ENCODE data around the gene ARHGAP15.

DNA sequence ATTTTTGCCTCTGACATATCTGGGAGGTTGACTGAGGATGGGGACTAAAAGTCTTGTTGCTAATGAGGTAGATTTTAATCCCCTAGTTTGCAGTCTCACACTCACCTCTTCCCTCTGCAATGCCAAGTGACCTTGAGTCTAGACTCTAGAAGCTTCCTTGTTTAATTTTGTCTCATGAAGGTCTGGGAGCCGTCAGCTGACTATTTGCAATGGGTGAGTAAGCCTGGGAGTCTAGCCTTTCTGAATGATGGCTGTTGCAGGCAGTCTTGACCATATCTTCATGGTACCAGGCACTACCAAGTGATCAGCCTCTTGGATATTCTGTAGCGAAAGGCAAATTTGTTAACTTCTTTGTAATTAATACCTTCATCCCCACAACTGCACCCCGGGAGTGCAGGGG lies 61.2 kb downstream of the ARHGAP15 start:
- TF ChIP-seq, protein P1, sequence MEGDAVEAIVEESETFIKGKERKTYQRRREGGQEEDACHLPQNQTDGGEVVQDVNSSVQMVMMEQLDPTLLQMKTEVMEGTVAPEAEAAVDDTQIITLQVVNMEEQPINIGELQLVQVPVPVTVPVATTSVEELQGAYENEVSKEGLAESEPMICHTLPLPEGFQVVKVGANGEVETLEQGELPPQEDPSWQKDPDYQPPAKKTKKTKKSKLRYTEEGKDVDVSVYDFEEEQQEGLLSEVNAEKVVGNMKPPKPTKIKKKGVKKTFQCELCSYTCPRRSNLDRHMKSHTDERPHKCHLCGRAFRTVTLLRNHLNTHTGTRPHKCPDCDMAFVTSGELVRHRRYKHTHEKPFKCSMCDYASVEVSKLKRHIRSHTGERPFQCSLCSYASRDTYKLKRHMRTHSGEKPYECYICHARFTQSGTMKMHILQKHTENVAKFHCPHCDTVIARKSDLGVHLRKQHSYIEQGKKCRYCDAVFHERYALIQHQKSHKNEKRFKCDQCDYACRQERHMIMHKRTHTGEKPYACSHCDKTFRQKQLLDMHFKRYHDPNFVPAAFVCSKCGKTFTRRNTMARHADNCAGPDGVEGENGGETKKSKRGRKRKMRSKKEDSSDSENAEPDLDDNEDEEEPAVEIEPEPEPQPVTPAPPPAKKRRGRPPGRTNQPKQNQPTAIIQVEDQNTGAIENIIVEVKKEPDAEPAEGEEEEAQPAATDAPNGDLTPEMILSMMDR (IDR thresholded peaks at IDR 0.05) = no peak
- no peak for TF ChIP-seq POLR2A (IDR thresholded peaks at IDR 0.05)
